Effector memory CD8-positive, alpha-beta T cell (primary cell): ENCODE measurements around the gene OPRPN.

Experiments
- ATAC-seq: fragments of 150-1000 bp; cut with Tn5 transposase; replicated peaks from 2 replicates; pipeline ENCODE4 v1.10.0; 2021; ENCODE audit warnings: mild to moderate bottlenecking, moderate library complexity
- DNase-seq, 3 experiments: peaks; one replicate each; pipeline ENCODE4 v3.0.0; 2021
- H3K27ac Mint-ChIP-seq, 2 donors: one replicate each; pipeline ENCODE4 v1.8.0; 2022; ENCODE audit warnings: mild to moderate bottlenecking in 2 of 2, mixed read lengths in 2 of 2, moderate library complexity in 2 of 2
- H3K27me3 Mint-ChIP-seq, 2 donors: one replicate each; pipeline ENCODE4 v1.8.0; 2022; ENCODE audit warnings: mixed read lengths in 2 of 2
- H3K36me3 Mint-ChIP-seq: one replicate; pipeline ENCODE4 v1.8.0; 2022; ENCODE audit warnings: mild to moderate bottlenecking, moderate library complexity, mixed read lengths; ENCODE audit not compliant: insufficient read depth
- H3K4me1 Mint-ChIP-seq, 2 donors: one replicate each; pipeline ENCODE4 v1.8.0; 2022; ENCODE audit warnings: low read depth in 2 of 2, mixed read lengths in 2 of 2
- H3K4me3 Mint-ChIP-seq, 2 donors: one replicate each; pipeline ENCODE4 v1.8.0; 2022; ENCODE audit warnings: mild to moderate bottlenecking in 2 of 2, mixed read lengths in 2 of 2, moderate library complexity in 2 of 2
- H3K9me3 Mint-ChIP-seq, 2 donors: one replicate each; pipeline ENCODE4 v1.8.0; 2022; ENCODE audit warnings: mixed read lengths in 2 of 2

The OPRPN gene

DNA sequence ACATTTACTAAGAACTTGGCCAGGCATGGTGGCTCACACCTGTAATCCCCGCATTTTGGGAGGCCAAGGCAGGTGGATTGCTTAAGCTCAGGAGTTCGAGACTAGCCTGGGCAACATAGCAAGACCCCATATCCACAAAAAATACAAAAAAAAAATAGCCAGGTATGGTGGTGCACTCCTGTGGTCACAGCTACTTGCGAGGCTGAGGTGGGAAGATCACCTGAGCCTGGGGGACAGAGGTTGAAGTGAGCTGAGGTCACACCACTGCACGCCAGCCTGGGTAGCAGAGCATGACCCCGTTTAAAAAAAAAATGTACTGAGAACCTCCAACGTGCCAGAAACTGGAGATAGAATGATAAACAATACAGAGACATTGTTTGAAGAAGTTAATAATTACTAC lies 8.0 kb downstream of the OPRPN start:
- Mint-ChIP-seq H3K4me1 (no peaks in the 10 kb centered on the region), H3K9me3 (peaks cover 8 to 13% of the 10 kb centered on the region in 2 donors), H3K27me3 (no peaks in the 10 kb centered on the region), H3K27ac (no peak overlapping the region), H3K4me3 (no peak overlapping the region), H3K36me3 (no peaks in the 10 kb centered on the region)
- no peak for DNase-seq
- ATAC-seq = no peak

DNA sequence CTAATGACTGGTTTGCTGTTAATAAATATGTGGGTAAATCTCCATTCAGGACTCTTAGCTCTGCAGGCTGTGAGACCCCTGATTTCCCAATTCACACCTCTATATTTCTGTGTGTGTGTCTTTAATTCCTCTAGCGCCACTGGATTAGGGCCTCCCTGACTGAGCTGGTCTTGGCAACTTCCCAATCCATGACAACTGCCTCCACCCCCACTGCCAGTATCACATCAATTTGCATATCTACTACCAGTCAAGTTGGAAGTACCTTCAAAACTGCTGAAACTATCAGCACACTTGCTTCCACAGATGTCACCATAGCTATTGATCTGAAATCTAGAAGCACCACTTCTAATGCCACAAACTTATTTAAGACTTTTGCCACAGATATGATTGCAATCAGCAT lies 27.6 kb downstream of the OPRPN start:
- peaks cover 5 to 11% of the 10 kb centered on the region in 2 donors for H3K9me3 Mint-ChIP-seq
- no peak overlapping the region for H3K4me3 Mint-ChIP-seq
- H3K4me1 Mint-ChIP-seq = no peaks in the 10 kb centered on the region
- no peaks in the 10 kb centered on the region for H3K27me3 Mint-ChIP-seq
- H3K27ac Mint-ChIP-seq = no peak overlapping the region
- ATAC-seq = no peak
- DNase-seq = no peak
- no peaks in the 10 kb centered on the region for H3K36me3 Mint-ChIP-seq

DNA sequence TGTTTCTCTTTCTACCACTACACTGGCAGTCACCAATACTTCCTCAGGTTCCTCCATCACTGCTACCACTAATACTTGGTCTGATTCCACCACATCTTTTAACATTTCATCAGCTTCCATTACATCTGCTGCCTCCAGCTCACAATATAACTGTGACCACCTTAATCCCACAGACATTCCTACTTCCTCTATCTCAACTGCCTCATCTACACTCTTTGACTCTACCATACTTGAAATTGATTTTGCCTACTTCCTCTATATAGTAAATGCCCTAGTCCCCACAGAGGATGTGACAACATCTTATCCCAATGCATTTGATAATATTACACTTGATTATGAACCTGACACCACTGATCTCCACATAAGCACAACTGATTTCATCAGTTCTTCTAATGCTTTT lies 29.0 kb downstream of the OPRPN start:
- no peak for ATAC-seq

DNA sequence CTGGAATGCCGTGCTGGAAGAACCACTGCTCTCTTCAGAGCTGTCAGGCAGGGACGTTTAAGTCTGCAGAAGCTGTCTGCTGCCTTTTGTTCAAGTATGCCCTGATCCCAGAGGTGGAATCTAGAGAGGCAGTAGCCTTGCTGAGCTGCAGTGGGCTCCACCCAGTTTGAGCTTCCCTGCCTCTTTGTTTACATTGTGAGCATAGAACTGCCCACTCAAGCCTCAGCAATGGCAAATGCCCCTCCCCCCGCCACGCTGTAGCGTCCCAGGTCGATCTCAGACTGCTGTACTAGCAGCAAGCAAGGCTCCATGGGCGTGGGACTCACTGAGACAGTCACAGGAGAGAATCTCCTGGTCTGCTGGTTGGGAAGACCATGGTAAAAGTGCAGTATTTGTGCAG lies 39.5 kb downstream of the OPRPN start:
- H3K36me3 Mint-ChIP-seq = no peaks in the 10 kb centered on the region
- ATAC-seq (no peak), DNase-seq (no peak)
- peaks cover 4 to 7% of the 10 kb centered on the region in 2 donors for H3K27me3 Mint-ChIP-seq
- H3K9me3 Mint-ChIP-seq = peaks cover 6 to 7% of the 10 kb centered on the region in 2 donors
- H3K27ac Mint-ChIP-seq = no peak overlapping the region
- no peak overlapping the region for H3K4me3 Mint-ChIP-seq
- H3K4me1 Mint-ChIP-seq = no peaks in the 10 kb centered on the region

More for the DNA sequence above, 29.0 kb downstream of the OPRPN start:
- H3K4me1 Mint-ChIP-seq = no peaks in the 10 kb centered on the region
- no peak for DNase-seq
- no peak overlapping the region for H3K4me3 Mint-ChIP-seq
- no peak overlapping the region for H3K27ac Mint-ChIP-seq
- H3K27me3 Mint-ChIP-seq = no peaks in the 10 kb centered on the region
- H3K36me3 Mint-ChIP-seq = no peaks in the 10 kb centered on the region
- H3K9me3 Mint-ChIP-seq = peaks cover 0 to 11% of the 10 kb centered on the region in 2 donors

DNA sequence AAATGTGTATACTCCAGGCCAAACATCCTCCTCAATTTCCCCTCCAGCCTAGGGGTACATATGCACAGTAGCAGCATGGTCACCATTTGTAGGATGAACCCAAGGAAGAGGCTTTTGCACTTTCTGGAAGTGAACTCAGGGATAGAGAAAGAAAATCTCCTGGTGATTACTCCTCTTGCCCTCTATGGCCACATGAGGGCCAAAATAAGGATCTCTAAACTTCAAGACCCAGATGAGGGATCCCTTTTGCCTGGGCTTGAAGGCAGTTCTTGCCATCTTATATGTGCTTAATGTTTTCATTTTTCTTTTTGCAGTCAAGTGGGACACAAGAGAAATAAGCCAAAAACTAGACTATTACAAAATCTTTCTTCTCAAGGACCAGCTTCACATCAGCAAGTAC lies 44.7 kb downstream of the OPRPN start:
- ATAC-seq (no peak), DNase-seq (no peak)
- no peaks in the 10 kb centered on the region for H3K36me3 Mint-ChIP-seq
- peaks cover 4 to 7% of the 10 kb centered on the region in 2 donors for H3K27me3 Mint-ChIP-seq
- H3K9me3 Mint-ChIP-seq = no peaks in the 10 kb centered on the region
- no peak overlapping the region for H3K4me3 Mint-ChIP-seq
- no peaks in the 10 kb centered on the region for H3K4me1 Mint-ChIP-seq
- H3K27ac Mint-ChIP-seq = no peak overlapping the region

DNA sequence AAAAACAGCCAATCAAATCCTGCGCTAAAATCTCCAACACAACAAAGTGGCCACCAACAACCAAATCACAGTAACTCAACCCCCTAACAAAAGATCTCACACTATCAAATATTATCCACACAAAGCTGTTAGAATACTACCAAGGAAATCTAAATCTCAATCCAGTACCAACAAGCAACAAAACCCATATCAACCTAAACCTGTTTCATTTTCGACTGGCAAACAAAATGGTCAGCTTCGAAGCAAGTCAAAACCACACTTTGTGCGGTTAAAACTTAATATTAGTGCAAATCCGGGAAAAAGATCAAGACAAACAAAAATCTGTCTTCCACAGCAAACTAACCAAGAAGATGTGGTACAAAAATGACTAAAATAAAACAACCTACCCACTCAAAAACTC lies 45.6 kb downstream of the OPRPN start:
- Mint-ChIP-seq H3K4me1 (no peaks in the 10 kb centered on the region), H3K36me3 (no peaks in the 10 kb centered on the region), H3K4me3 (no peak overlapping the region), H3K27ac (no peak overlapping the region), H3K27me3 (peaks cover 4 to 7% of the 10 kb centered on the region in 2 donors), H3K9me3 (no peaks in the 10 kb centered on the region)
- DNase-seq (no peak), ATAC-seq (no peak)

DNA sequence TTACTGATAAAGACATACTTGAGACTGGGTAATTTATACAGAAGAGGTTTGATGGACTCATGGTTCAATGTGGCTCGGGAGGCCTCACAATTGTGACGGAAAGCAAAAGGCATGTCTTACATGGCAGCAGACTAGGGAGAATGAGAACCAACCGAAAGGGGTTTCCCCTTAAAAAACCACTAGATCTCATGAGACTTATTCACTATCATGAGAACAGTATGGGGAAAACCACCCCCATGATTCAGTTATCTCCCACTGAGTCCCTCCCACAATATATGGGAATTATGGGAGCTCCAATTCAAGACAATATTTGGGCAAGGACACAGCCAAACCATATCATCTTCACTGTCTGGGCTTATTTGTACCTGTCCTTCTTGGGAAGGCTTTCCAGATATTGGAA lies 51.5 kb downstream of the OPRPN start:
- Mint-ChIP-seq H3K36me3 (no peaks in the 10 kb centered on the region), H3K4me3 (no peak overlapping the region), H3K27me3 (no peaks in the 10 kb centered on the region), H3K4me1 (no peaks in the 10 kb centered on the region), H3K9me3 (peaks cover 2 to 7% of the 10 kb centered on the region in 2 donors), H3K27ac (no peak overlapping the region)
- DNase-seq (no peak), ATAC-seq (no peak)

DNA sequence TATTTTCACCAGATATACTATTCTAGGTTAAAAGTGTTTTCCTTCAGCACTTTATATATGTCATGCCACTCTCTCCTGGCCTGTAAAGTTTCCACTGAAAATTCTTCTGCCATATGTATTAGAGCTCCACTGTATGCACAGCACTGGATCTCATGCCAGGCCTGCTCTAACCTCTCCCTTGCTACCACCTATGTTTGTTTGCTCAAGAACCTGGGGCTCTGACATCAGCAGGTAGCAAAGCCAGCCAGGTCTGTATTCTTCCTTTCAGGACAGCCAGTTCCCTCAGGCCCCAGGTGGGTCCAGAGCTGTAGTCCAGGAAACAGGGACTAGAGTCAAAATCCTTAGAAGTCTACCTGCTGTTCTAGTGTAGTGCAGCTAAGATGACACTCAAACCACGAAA lies 55.2 kb downstream of the OPRPN start:
- Mint-ChIP-seq H3K27ac (no peak overlapping the region), H3K36me3 (no peaks in the 10 kb centered on the region)

More for the DNA sequence above, 55.2 kb downstream of the OPRPN start:
- no peaks in the 10 kb centered on the region for H3K27me3 Mint-ChIP-seq
- no peak for DNase-seq
- H3K4me1 Mint-ChIP-seq = no peaks in the 10 kb centered on the region
- peaks cover 2 to 7% of the 10 kb centered on the region in 2 donors for H3K9me3 Mint-ChIP-seq
- no peak for ATAC-seq
- no peak overlapping the region for H3K4me3 Mint-ChIP-seq
